HG02571 (cell line): Measurements from ENCODE around the gene CDC25B.
"Not testable (repeated sequence)": the region's sequence is repeated elsewhere in the genome, so short reads cannot be mapped to it uniquely, and the experiment has no call there.

ENCODE experiments used
- ATAC-seq: cut with Tn5 transposase; IDR thresholded peaks from one replicate; pipeline ENCODE4 v1.9.1; 2021; ENCODE audit warnings: mild to moderate bottlenecking, moderate library complexity; ENCODE audit not compliant: unreplicated experiment

Gene CDC25B

DNA sequence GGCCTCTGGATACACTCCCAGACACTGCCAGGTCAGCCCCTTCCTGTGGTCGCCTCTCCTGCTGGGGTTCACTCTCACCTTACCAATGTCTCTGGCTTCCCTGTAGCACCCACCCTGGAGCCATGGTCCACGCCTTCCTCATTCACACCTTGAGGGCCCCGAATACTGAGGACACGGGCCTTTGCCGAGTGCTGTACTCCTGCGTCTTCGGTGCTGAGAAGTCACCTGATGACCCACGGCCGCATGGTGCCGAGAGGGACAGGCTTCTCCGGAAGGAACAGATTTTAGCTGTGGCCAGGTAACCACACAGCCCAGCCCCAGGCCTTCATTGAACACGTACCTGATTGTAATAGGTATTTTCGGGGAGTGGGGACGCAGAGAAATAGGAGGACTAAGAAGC lies 25.9 kb downstream of the CDC25B start:
- ATAC-seq, result no peak

DNA sequence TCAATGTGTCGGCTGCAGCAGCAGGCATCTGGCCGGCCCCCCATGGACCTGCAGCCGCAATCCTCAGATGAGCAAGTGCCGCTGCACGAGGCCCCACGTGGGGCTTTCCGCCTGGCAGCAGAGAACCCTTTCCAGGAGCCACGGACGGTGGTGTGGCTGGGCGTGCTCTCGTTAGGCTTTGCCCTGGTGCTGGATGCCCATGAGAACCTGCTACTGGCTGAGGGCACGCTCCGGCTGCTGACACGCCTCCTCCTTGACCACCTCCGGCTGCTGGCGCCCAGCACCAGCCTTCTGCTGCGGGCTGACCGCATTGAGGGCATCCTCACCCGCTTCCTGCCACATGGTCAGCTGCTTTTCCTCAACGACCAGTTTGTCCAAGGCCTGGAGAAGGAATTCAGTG lies 27.8 kb downstream of the CDC25B start:
- no peak for ATAC-seq

DNA sequence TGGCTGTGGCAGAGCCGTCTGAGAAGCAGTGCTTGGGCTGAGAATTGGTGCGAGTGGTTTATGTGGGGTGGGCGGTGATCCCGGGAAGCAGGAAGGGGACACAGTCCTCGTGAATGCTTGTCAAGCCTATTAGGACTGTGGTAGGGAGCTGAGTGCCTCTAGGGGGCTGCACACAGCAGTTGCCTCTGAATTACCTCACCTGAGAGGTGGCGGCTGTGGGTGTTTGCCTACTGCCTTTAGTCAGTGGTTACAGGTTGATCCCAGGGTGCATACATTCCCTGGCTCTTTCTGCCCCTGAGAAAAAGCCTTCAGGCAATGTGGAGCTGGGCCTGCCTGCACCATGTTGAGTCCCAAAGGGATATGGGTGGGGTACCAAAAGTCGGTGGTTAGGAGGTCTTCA lies 29.4 kb downstream of the CDC25B start:
- no peak for ATAC-seq

DNA sequence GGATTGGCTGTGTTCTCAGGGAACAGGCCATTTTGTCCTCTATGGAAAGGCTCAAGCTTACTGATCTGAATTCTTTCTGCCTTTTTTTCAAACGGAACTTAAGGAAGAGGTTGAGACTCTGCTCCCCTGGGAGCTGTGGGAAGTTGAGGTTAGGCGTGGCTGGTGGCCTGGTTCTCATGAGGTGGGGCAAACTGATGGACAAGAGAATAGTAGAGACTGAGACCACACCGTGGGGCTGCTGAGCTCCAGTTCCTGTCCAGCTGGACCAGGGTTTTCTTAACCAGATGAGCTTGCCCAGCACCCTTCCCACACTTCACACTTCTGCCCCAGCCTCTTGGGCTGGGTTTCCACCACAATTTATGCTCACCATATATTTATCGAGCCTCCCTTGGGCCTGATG lies 30.3 kb downstream of the CDC25B start:
- no peak for ATAC-seq

DNA sequence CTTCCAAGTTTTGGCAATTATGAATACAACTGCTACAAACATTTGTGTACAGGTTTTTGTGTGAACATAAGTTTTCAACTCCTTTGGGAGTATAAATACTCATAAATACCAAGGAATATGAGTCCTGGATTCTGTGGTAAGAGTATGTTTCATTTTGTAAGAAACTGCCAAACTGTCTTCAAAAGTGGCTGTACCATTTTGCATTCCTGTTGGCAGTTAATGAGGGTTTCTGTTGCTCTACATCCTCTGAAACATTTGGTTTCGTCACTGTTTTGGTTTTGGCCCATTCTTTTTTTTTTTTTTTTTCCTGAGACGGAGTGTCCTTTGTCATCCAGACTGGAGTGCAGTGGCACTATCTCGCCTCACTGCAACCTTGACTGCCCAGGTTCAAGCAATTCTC lies 32.7 kb downstream of the CDC25B start:
- ATAC-seq, result no peak

DNA sequence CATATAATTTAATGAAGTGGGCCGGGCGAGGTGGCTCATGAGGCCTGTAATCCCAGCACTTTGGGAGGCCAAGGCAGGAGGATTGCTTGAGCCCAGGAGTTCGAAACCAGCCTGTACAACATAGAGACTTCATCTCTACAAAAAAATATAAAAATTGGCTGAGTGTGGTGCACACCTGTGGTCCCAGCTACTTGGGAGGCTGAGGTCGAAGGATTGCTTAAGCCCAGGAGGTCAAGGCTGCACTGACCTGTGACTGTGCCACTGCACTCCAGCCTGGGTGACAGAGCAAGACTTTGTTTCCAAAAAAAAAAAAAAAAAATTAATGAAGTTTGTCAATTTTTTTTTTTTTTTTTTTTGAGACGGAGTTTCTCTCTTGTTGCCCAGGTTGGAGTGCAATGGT lies 33.8 kb downstream of the CDC25B start:
- not testable (repeated sequence) for ATAC-seq

DNA sequence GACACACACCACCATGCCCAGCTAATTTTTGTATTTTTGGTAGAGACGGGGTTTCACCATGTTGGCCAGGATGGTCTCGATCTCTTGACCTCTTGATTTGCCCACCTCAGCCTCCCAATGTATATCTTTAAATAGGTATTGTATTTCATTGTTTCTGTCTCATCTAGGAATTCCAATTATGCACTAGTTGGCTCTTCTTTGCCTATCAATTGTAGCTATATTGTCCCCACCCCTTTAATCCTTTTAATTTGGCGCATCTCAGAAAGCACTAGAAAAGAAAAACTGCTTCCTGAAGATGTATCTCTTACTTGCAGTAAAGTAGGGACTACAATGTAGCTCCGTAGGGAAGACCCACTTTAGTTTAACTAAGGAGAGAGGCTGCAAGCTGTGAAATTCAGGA lies 40.0 kb downstream of the CDC25B start:
- no peak for ATAC-seq

DNA sequence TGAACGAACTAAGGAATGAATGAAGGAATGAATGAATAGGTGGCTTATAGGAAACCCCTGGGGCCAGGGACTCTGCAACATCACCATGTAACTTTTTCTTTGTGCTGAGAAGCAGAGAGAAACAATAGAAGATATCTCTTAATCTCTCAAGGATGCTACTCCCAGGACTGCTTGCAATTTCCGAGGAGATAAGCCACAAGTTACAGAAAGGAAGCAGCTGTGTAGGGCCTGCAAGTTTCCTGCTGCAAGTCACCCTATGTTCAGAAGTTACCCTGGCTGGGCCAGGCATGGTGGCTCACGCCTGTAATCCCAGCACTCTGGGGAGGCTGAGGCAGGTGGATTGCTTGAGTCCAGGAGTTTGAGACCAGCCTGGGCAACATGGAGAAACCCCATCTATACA lies 43.2 kb downstream of the CDC25B start:
- ATAC-seq, result no peak

DNA sequence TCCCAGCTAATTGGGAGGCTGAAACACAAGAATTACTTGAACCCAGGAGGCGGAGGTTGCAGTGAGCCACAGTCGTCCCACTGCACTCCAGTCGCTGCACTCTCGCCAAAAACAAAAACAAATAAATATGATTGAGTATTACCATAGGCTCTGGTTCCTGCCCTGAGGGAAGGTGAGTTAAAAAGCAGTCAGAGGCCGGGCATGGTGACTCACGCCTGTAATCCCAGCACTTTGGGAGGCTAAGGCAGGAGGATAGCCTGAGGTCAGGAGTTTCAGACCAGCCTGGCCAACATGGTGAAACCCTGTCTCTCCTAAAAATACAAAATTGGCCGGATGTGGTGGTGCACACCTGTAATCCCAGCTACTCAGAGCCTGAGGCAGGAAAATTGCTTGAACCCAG lies 44.1 kb downstream of the CDC25B start:
- ATAC-seq, result not testable (repeated sequence)

DNA sequence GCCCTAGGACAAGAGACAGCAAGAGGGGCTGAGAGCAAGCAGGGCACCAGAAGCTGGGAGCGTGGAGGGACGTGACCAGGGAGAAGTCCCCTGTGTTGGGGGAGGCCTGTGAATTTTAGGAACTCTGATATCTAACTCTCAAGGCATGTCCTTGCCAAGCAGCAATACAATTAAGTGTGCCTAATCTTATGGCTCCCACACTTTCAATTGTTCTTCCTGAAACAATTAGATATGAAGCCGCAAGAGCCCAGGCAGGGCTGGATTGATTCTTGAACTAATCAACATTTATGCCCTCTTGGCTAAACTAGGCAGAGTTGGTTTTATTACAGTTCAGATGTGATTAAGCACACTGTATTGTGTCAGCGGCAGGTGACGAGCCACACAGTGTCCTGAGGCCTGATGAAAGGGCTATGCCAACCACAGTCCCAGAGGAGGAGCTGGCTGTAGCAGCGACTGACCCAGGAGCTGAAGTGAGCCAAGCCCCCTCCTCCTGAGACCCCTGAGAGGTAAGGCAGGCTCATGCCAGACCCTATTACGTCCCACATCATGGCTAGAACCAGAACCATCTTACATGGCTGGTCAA lies 46.3 kb downstream of the CDC25B start:
- no peak for ATAC-seq

DNA sequence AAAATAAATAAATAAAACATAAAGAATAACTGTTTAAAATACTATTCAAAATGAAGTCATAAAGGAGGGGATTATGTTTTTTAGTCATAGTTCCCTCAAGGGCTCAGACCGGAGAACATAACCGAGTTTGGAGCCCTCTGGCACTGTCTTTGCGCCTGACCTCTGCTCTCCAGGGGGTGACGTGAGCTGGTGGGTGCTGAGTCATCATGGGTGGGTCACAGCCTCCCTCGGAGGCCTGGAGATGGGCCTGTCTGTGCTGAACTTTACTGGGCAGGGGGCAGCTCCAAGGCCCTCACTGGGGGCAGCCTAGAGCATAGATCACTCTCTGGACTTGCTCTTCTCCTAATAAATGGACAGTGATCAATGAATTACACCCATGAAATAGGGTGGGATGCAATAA lies 47.4 kb downstream of the CDC25B start:
- ATAC-seq, result no peak

DNA sequence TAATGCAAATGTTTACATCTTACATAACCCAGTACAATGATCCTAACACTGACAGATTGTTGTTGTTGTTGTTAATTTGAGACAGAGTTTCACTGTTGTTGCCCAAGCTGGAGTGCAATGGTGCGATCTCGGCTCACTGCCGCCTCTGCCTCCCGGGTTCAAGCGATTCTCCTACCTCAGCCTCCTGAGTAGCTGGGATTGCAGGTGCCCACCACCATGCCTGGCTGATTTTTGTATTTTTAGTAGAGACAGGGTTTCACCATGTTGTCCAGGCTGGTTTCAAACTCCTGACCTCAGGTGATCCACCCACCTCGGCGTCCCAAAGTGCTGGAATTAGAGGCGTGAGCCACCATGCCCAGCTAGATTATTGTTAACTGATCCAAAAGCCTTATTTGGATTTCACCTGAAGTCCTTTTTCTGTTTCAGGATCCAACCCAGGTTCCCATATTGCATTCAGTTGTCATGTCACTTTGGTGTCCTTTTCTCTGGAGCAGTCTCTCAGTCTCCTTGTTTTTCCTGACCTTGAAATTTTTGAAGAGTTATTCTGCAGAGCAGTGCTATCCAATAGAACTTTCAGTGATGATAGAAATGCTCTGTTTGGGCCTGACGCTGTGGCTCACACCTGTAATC lies 48.0 kb downstream of the CDC25B start:
- ATAC-seq, result not testable (repeated sequence)

DNA sequence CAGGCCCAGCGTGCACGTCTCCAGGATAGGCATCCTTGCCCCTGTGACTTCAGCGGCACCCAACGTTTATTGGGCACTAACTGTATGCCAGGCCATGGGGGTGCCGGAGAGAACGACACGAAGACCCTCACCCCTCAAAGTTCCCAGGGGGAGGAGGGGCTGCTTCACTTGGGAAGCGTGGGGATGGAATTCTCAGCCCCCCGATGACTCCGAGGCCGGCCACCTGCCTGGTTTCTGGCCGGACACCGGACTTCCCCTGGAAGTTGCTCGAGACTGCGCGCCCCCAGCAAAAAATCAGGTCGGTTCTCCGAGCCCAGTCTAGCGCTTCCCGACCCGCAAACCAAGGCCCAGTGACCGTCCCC lies 50.2 kb downstream of the CDC25B start:
- no peak for ATAC-seq

DNA sequence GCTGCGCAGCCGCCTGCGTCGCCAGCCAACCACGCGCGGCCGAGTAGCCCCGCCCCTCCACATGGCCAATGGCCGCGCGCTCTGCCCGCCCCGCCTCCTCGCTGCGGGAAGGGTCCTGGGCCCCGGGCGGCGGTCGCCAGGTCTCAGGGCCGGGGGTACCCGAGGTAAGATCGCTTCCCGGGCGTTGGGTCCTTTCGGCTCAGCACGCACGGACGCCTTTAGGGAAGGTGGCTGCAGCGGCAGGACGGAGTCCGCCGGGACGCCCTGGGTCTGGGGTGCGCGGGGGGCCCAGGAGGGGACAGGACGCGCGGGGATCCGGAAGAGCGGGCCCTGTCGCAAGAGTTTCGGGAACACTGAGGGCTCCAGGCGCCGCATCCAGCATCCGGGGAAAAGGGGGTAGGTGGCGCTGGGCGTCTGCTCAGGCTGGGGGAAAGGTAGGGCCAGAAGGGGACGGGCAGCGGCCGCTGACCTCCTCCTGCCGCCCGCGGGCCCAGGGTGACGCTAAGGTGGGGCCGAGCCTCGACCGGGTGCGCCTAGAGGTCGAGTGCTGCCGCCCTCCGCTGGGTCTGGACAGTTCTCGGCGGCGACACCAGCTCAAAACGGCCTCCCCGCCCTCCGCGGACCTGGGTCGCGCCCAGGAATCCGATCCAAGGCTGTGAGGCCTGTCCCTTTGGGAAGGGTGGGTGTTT lies 50.8 kb downstream of the CDC25B start, which contains the start of gene MAVS:
Gene MAVS (plus strand): TSS at position 95 of the 689 bp plus-strand sequence. CDS start 7,791 bp downstream, outside the sequence.
- peak; percentile 89 for ATAC-seq

DNA sequence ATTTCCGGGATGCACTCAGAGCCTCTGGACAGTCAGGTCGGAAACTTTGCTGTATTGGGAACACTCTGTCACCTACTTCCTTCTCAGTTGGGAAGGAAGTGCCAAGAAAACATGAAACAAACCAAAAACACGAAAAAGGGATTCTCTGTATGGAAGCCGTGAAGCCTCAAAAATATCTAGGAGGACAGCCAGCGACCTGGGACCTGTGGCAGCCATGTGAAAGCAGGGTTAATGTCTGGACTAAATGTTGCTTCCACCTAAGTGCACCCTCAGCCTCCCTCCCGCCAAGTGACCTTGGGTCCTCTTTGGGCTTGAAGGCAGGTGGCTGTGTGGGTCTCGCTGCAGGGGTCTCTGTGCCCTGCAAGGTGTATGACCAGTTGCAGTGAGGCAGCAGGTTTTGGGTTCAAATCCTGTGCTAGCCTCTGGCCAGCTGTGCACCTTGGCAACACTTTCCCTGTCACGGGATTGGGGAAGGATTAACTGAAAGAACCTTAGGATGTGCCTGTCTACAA lies 51.4 kb downstream of the CDC25B start:
- no peak for ATAC-seq

DNA sequence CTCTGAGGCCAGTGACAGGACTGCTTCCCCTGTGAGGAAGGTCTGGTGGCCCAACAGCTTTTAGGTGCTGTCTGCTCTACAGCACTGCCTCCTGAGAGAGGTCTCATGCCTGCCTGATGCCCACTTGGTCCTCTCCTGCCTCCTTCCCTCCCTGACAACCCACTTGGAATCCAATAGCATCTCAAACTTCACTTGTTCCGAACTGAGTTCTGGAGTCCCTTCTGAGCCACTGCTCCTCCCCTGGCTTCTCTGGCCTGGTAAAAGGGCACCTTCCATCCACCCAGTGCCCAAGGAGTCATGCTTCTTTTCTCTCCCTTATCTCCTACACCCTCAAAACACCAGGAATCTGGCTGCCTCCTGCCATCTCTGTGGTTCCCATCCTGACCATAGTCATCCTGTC lies 52.5 kb downstream of the CDC25B start:
- ATAC-seq, result no peak

DNA sequence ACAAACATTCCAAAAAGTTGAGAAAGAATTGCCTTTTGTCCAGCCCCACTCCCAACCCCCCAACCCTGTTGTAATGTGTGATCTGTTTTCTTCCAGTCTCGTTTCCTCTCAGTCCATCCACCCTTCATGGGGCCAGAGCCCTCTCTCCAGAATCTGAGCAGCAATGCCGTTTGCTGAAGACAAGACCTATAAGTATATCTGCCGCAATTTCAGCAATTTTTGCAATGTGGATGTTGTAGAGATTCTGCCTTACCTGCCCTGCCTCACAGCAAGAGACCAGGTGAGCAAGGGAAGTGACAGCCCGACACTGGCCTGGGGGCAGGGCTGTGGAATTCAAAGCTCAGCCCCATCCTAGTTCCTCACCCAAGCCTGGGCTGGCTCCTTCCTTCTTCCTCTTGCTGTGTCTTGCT lies 58.4 kb downstream of the CDC25B start:
- no peak for ATAC-seq
